ENCODE data around the gene ZNF638.

The ZNF638 gene

DNA sequence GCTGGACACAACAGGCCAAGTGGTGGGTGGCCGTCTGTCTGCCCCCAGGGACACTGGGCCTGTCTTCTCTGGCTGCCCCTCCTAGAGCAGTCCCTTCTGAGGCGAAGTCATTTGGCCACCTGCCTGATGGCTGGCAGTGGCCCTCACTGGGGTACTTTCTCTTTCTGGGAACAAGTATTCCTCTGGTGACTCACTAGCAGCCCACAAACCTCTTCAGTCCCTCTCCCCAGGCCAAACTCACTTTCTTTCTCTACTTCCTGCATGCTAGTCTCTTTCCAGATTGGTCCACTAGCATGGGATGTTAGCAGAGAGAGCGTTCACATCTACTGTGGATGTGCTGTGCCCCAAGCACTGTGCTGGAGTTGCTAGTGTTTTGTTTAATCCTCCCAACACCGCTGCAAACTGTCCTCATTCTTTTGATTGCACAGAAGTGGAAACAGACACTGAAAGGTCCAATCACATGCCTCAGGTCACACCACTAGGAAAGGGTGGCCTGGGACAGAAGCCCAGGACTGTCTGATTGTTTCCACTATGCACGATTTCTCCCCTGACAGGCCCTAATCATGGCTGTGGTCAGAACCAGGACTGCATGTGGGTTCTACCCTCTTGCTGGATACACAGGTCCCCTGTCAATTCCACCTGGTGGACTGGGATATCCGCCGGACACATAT lies 127.0 kb downstream of the ZNF638 start:
- DNase-seq: peak in 2 of 3 donors; percentile 45 to 57

- DNase-seq: no peak
These were observed 127.5 kb downstream of the ZNF638 start for GRCh38 chr2:71459084-71459431.

DNA sequence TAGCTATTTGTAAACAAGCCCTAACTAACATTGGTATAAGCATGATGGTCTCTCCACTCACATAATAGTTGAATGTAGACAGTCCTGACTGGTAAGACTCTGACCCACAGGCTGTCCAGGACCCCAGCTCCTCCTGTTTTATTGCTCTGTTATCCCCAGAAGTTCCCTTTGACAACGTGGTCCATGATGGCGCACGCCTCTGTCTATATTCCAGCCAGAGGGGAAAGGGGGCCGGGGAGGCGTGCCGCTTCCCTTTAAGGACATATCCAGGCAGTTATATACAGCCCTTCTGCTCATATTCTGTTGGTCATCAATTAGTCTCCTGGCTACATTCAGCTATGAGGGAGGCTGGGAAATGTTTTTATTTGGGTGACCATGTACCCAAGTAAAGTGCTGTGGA lies 128.5 kb downstream of the ZNF638 start:
- no peak for DNase-seq

DNA sequence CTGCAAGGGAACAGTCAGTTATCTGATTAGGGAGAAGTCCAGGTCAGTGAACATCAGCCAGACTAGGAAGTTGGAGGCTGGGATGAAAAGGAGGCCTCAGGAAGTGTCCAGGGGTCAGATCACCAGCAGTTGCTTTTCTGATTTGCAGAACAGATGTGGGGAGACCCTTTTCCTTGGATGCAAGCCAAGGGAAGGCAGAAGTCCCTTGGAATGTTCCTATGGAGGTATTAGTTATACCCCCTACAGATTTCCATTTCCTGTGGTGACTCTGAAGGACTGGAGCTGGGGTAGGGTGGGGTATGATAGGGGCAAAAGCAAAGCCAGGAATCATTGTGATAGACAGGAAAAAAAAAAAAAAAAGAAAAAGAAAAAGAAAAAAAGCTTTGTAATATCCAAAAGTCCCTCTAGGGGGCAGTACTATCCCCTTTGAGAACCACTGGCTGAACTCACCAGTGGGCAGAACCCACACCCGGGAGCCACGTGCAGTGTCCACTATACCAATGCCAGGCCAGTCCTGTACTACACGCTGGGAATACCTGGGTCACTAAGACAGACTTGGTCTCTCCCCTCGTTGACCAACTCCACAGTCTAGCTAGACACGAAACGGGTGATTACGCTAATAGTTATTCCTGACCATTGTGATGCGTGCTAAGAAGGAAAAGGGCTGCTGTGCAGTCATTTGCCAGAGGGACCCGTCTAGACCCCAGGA lies 129.2 kb downstream of the ZNF638 start:
- DNase-seq: peak; percentile 57 to 75 (median 73)

GRCh38 chr2:71461304-71461671 lies 129.7 kb downstream of the ZNF638 start:
- DNase-seq: no peak

GRCh38 chr2:71462056-71462605 lies 130.5 kb downstream of the ZNF638 start:
- no peak for DNase-seq

DNA sequence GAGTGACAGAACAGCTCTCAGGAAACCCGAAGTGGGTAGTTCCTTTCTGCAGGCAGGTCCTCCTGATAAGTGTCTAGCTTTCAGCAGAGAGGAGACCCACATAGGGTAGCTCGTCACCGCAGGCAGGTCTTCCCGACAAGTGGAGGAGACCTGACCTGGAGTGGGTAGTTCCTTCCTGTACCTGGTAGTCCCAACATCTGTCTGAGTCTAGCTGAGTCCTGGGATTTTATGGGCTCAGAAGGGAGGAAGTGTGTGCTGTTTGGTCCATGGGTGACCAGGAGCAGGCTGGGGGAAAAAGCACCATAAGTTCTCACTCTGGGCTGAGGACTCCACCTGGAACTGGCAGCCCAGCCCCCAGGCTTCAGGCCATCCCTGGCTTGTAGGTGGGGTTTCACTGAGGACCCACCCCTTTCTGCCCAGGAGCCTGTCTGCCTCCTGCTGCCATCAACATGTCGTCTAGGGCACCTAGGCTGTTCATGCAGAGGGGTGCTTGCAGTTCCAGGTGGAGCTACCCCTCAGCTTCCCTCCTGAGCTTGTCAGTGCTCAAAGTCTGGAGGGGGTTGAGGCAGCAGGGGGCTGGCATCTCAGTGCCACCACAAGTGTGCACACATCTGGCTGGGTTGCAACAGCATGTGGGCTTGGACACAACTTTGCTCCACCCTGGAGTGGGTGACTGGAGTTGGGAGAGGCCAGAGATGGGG lies 131.2 kb downstream of the ZNF638 start:
- no peak for DNase-seq

GRCh38 chr2:71463342-71463654 lies 131.7 kb downstream of the ZNF638 start:
- no peak for DNase-seq

GRCh38 chr2:71464389-71464788 lies 132.8 kb downstream of the ZNF638 start:
- no peak for DNase-seq

GRCh38 chr2:71465356-71465755 lies 133.8 kb downstream of the ZNF638 start:
- DNase-seq: no peak

GRCh38 chr2:71465961-71466300 lies 134.3 kb downstream of the ZNF638 start:
- no peak for DNase-seq

- DNase-seq: peak; percentile 40 to 62 (median 44)
These were observed 135.0 kb downstream of the ZNF638 start for GRCh38 chr2:71466301-71467179.

DNA sequence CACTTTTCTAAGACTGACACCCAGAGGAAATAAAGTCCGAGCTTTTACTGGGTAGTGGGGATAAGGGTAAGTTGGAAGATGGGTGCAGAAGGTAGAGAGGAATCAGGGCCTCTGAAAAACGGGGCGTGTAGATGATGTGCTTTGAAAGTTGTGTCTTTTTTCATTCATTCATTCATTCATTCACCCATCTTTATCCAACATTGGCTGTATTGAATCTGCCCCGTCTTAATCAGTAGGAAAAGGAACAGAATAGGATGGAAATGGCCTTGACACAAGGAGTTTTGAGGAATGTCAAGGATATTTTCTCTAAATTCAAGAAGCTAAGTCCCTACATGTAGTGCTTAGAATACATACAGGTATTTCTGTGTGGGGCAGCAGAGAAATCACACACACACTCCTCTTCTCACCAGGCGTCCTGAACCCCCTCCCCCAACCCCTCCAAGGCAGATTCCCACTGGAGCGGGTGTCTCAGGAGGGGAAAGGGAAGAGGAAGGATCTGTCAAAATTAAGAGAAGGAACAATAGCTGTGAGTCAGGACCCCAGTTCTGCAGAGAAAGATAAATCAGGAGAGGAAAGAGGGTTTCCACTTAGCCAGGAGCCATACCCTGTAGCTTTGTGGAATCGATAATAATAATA lies 135.7 kb downstream of the ZNF638 start:
- no peak for DNase-seq

DNA sequence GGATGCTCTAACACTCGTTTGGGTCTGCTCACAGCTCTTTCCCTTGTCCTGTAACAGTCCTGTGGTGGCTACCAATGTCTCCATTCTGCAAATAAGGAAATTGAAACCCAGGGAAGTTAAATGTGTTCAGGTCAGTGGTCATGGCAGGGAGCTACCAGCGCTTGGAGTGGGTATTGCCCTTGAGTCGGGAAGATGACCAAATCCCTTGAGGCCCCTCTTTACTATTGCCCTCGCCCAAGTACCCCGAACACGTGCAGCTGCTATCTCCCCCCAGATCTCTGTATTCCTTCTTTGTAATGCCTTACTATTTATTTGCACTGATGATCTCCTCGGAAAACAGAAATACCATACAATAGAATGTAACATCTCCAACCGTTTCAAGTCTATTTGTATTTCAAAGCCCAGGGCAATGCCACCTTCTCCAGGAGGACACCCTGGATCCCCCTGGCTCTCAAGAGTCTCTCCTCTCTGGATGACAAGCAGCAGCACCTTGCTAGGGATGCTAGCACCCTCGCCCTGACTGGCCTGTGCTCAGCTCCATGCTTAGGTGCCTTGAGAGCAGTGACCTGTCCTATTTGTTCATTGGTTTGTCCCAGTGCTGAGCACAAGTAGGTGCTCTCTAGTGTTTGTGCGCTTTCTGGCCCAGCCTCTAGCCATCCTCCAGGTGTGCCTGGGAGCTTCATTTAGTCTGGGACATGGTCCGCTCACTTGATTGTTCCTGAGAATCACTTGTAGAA lies 136.9 kb downstream of the ZNF638 start:
- DNase-seq: no peak

GRCh38 chr2:71469403-71470398 lies 138.1 kb downstream of the ZNF638 start:
- DNase-seq: no peak

DNA sequence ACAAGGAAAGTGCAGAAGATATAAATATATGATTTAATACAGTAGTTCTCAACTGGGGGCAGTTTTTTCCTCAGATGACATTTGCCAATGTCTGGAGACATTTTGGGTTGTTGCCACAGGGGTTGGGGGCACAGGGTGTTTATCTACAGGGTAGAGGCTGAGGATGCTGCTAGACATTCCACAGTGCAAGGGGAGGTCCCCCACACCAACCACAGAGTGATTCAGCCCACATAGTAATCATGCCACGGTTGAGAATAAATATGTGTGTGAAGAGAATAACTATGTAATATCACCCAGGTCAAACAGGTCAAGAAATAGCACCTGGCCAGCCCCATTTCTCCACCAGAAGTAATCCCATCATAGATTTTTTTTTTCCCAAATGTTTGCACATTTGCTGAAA lies 139.7 kb downstream of the ZNF638 start:
- no peak for DNase-seq

- no peak for DNase-seq
These were observed 140.4 kb downstream of the ZNF638 start for GRCh38 chr2:71472019-71472418.

GRCh38 chr2:71473346-71474031 lies 141.9 kb downstream of the ZNF638 start:
- DNase-seq: no peak

GRCh38 chr2:71474116-71474743 lies 142.6 kb downstream of the ZNF638 start:
- peak; percentile 43 to 79 (median 67) for DNase-seq
